WERI-Rb-1 (cell line): ENCODE measurements around the gene LAMA4.

ENCODE experiments used
- DNase-seq: peaks from one replicate; pipeline ENCODE4 v3.0.0-alpha.2; 2020
- H3K27ac ChIP-seq: fragments of 250-450 bp; sonication (Bioruptor Pico); 2 replicates; pipeline ENCODE4 v1.5.1; 2020; ENCODE audit warnings: mild to moderate bottlenecking, moderate library complexity
- H3K27me3 ChIP-seq: fragments of 250-450 bp; sonication (Bioruptor Pico); 2 replicates; pipeline ENCODE4 v1.5.1; 2021; ENCODE audit warnings: mild to moderate bottlenecking, low read depth, moderate library complexity; ENCODE audit not compliant: insufficient read depth, severe bottlenecking
- H3K36me3 ChIP-seq: fragments of 250-450 bp; sonication (Bioruptor Pico); 2 replicates; pipeline ENCODE4 v1.5.1; 2020; ENCODE audit warnings: mild to moderate bottlenecking, moderate library complexity
- H3K4me3 ChIP-seq: 2 replicates; pipeline ENCODE4 v1.5.1; 2011; ENCODE audit warnings: low read depth, mild to moderate bottlenecking, control low read depth, low read length
- H3K9me3 ChIP-seq: fragments of 250-450 bp; sonication (Bioruptor Pico); 2 replicates; pipeline ENCODE4 v1.5.1; 2021; ENCODE audit warnings: mild to moderate bottlenecking, moderate library complexity; ENCODE audit not compliant: severe bottlenecking
- TF ChIP-seq, protein P1 (sequence below): IDR thresholded peaks from 2 replicates; pipeline ENCODE4 v1.5.1; 2011; ENCODE audit warnings: low read depth, mild to moderate bottlenecking, control low read depth, inconsistent platforms, low read length

The LAMA4 gene

DNA sequence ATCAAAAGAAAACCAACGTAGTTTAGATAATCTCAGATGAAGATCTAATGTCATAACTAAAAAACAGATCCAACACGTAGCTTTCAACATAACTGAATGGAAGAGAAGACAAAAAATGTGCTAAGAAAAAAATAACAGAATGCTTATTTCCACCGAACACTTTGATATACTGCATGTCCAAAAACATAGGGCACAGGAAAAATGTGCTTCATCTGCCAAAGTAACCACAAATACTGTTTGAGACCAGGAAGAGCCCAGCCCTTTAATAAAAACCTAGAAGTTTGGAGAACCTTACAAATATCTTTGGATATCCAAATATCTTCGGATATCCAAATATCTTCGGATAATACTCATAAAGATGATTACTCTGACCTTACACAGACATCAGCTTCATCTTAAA, 19.8 kb downstream of the LAMA4 start:
- H3K9me3 ChIP-seq, result no peaks in the 10 kb centered on the region
- H3K27me3 ChIP-seq, result peaks cover 10% of the 10 kb centered on the region
- TF ChIP-seq, protein P1, sequence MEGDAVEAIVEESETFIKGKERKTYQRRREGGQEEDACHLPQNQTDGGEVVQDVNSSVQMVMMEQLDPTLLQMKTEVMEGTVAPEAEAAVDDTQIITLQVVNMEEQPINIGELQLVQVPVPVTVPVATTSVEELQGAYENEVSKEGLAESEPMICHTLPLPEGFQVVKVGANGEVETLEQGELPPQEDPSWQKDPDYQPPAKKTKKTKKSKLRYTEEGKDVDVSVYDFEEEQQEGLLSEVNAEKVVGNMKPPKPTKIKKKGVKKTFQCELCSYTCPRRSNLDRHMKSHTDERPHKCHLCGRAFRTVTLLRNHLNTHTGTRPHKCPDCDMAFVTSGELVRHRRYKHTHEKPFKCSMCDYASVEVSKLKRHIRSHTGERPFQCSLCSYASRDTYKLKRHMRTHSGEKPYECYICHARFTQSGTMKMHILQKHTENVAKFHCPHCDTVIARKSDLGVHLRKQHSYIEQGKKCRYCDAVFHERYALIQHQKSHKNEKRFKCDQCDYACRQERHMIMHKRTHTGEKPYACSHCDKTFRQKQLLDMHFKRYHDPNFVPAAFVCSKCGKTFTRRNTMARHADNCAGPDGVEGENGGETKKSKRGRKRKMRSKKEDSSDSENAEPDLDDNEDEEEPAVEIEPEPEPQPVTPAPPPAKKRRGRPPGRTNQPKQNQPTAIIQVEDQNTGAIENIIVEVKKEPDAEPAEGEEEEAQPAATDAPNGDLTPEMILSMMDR, result no peak
- H3K27ac ChIP-seq, result no peak overlapping the region
- no peak overlapping the region for H3K4me3 ChIP-seq
- H3K36me3 ChIP-seq, result no peaks in the 10 kb centered on the region
- DNase-seq, result no peak

DNA sequence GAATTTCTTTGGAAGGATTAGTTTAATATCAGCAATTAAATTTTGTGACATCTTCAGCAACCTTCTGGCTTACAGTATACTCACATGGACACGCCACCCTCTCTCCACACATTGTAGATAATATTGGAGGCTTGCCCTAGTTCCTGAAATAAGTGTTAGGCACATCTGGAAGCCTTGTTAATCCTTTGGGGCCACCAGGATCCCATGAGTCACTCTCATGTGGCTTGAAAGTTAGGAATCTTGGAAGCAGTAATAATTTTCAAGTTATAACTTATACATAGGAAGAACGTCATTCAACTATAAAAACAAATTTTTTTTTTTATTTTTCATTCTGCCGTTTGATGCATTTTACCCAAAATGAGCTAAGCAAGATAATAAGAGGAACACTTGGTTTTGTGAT, 20.5 kb downstream of the LAMA4 start:
- H3K27me3 ChIP-seq, result peaks cover 10% of the 10 kb centered on the region
- DNase-seq, result no peak
- H3K9me3 ChIP-seq, result no peaks in the 10 kb centered on the region
- H3K27ac ChIP-seq, result no peak overlapping the region
- TF ChIP-seq, protein P1, result no peak
- no peak overlapping the region for H3K4me3 ChIP-seq
- H3K36me3 ChIP-seq, result no peaks in the 10 kb centered on the region

GRCh38 chr6:112232845-112233256, 21.5 kb downstream of the LAMA4 start:
- H3K27me3 ChIP-seq, result peaks cover 10% of the 10 kb centered on the region
- no peak overlapping the region for H3K27ac ChIP-seq
- H3K9me3 ChIP-seq, result no peaks in the 10 kb centered on the region
- TF ChIP-seq, protein P1, result no peak
- H3K4me3 ChIP-seq, result no peak overlapping the region
- no peaks in the 10 kb centered on the region for H3K36me3 ChIP-seq
- DNase-seq, result no peak

DNA sequence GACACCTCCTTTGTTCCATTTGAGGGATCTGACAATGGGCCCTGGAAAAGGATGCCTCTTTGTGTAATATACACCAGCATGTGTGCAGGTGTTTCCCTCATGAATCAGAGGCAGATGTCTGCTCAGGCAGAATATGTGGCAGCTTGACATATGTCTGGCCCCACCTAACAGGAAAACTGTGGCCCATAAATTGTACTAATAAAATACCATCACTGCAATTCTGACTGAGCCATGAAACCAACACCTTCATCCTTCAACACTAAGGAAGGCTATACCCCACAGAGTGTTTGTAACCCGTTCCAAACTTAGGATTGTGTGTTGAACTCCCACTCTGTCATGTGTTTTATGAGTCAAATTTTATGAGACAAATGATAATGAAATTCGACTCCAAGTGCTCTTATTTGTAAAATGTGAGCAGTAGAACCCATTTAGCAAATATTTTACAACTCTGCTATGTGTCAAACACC, 22.7 kb downstream of the LAMA4 start:
- no peak for DNase-seq
- Histone ChIP-seq H3K4me3 (no peak overlapping the region), H3K27me3 (peaks cover 7% of the 10 kb centered on the region), H3K9me3 (no peaks in the 10 kb centered on the region), H3K36me3 (no peaks in the 10 kb centered on the region), H3K27ac (no peak overlapping the region)
- TF ChIP-seq, protein P1, result no peak

- Histone ChIP-seq H3K9me3 (no peaks in the 10 kb centered on the region), H3K27me3 (peaks cover 6% of the 10 kb centered on the region), H3K4me3 (no peak overlapping the region), H3K27ac (no peak overlapping the region), H3K36me3 (no peaks in the 10 kb centered on the region)
- no peak for DNase-seq
- TF ChIP-seq, protein P1, result no peak
Observed at GRCh38 chr6:112231164-112231563, 23.2 kb downstream of the LAMA4 start.

- no peaks in the 10 kb centered on the region for H3K36me3 ChIP-seq
- H3K9me3 ChIP-seq, result no peaks in the 10 kb centered on the region
- H3K27me3 ChIP-seq, result no peaks in the 10 kb centered on the region
- DNase-seq, result no peak
- no peak overlapping the region for H3K27ac ChIP-seq
- no peak overlapping the region for H3K4me3 ChIP-seq
- TF ChIP-seq, protein P1, result no peak
Observed at GRCh38 chr6:112228480-112229332, 25.7 kb downstream of the LAMA4 start.
